PC-9 (cell line): ENCODE data around the gene TRIO. TPM values are rescaled to one million over a fixed set of nuclear protein-coding genes. Genes with fewer than 3 reads are reported as not detected.

Source experiments
- BruUV-seq: library from RNA; stranded (reverse); fragments of 400-500 nt; replicated peaks from 2 replicates; lab custom pipeline; 2021; lab: Mats Ljungman, UMichigan
- CTCF ChIA-PET: fragments of 300-600 bp; sonication (Branson Sonifier 250); formaldehyde crosslinking; loops from one replicate; lab custom pipeline; 2022; ENCODE audit warnings: antibody characterized with exemption; lab: Charles Lee
- POLR2A ChIA-PET: fragments of 300-600 bp; sonication (Branson Sonifier 250); formaldehyde crosslinking; loops from one replicate; lab custom pipeline; 2022; ENCODE audit warnings: antibody characterized with exemption; ENCODE audit not compliant: unreplicated experiment; lab: Charles Lee
- DNase-seq, 2 experiments: peaks; one replicate each; pipeline versions ENCODE4 v3.0.0 to v3.0.0-alpha.2; 2015 to 2022; ENCODE audit warnings: mixed read lengths in 1 of 2
- H2AFZ ChIP-seq: fragments of 200-600 bp; sonication (generic); 2 replicates; pipeline ENCODE4 v1.8.1; 2017; ENCODE audit warnings: antibody characterized with exemption
- H3F3A ChIP-seq: fragments of 200-600 bp; sonication (generic); 2 replicates; pipeline ENCODE4 v1.8.1; 2017; ENCODE audit warnings: antibody characterized with exemption, mild to moderate bottlenecking, low read depth; ENCODE audit not compliant: insufficient read depth
- H3K27ac ChIP-seq: fragments of 200-600 bp; sonication (generic); 2 replicates; pipeline ENCODE4 v1.6.1; 2016; ENCODE audit warnings: mixed run types
- H3K27me3 ChIP-seq: fragments of 200-600 bp; sonication (generic); 2 replicates; pipeline ENCODE4 v1.6.1; 2016; ENCODE audit warnings: low read depth, mixed run types; ENCODE audit not compliant: insufficient read depth
- H3K36me3 ChIP-seq: fragments of 200-600 bp; sonication (generic); 2 replicates; pipeline ENCODE4 v1.6.1; 2016; ENCODE audit warnings: low read depth, mixed run types
- H3K4me1 ChIP-seq: fragments of 200-600 bp; sonication (generic); replicated peaks from 2 replicates; pipeline ENCODE4 v1.6.1; 2016; ENCODE audit warnings: mixed run types; ENCODE audit not compliant: insufficient read depth
- H3K4me2 ChIP-seq: fragments of 200-600 bp; sonication (generic); 2 replicates; pipeline ENCODE4 v1.6.1; 2017; ENCODE audit warnings: mixed run types
- H3K4me3 ChIP-seq: fragments of 200-600 bp; sonication (generic); 2 replicates; pipeline ENCODE4 v1.6.1; 2016; ENCODE audit warnings: mixed run types
- H3K79me2 ChIP-seq: fragments of 200-600 bp; sonication (generic); 2 replicates; pipeline ENCODE4 v1.6.1; 2017; ENCODE audit warnings: low read depth, mixed run types
- H3K9me2 ChIP-seq: fragments of 200-600 bp; sonication (generic); 2 replicates; pipeline ENCODE4 v1.8.1; 2017; ENCODE audit warnings: mild to moderate bottlenecking; ENCODE audit not compliant: insufficient read depth
- H3K9me3 ChIP-seq: fragments of 200-600 bp; sonication (generic); 2 replicates; pipeline ENCODE4 v1.8.1; 2016; ENCODE audit warnings: low read depth; ENCODE audit not compliant: insufficient read depth
- H4K20me1 ChIP-seq: fragments of 200-600 bp; sonication (generic); 2 replicates; pipeline ENCODE4 v1.8.1; 2017; ENCODE audit not compliant: insufficient read depth
- CTCF ChIP-seq: fragments of 200-600 bp; sonication (generic); conservative IDR thresholded peaks from 2 replicates; pipeline ENCODE4 v1.6.1; 2017; ENCODE audit warnings: mixed run types, antibody characterized with exemption, mild to moderate bottlenecking, moderate library complexity
- EZH2 ChIP-seq: fragments of 200-600 bp; sonication (generic); IDR thresholded peaks from 2 replicates; pipeline ENCODE4 v1.8.0; 2017; ENCODE audit warnings: antibody characterized with exemption, low read depth
- intact Hi-C: fragments of 100-400 bp; cut with micrococcal nuclease; formaldehyde crosslinking; loops from one replicate; pipeline ENCODE4 v1.10.0; 2022; ENCODE audit not compliant: unreplicated experiment
- total RNA-seq: library from RNA; stranded (reverse); gene quantifications from 2 replicates; pipeline ENCODE4 v1.2.3, GENCODE V29; 2021

The TRIO gene
- total RNA-seq, 1 experiment from 2014 or later: 596 TPM

- no peaks in the 10 kb centered on the region for H3K9me2 ChIP-seq
- peaks cover 11% of the 10 kb centered on the region for H4K20me1 ChIP-seq
- H3K4me1 ChIP-seq: 0 out of 2 replicates have a peak, but pooled peaks cover 3% of the 10 kb centered on the region
- POLR2A ChIA-PET: no interaction called here
- intact Hi-C loops: no loop called here
- no peak overlapping the region for H3K4me3 ChIP-seq
- BruUV-seq: no TSS peak
- H3K4me2 ChIP-seq: no peak overlapping the region
- H3K79me2 ChIP-seq: peaks cover 100% of the 10 kb centered on the region
- no peaks in the 10 kb centered on the region for H3K27me3 ChIP-seq
- TF ChIP-seq CTCF (no peak), EZH2 (no peak)
- H3K9me3 ChIP-seq: no peaks in the 10 kb centered on the region
- no peak overlapping the region for H2AFZ ChIP-seq
- no peak for DNase-seq
- H3F3A ChIP-seq: peaks cover 28% of the 10 kb centered on the region
- no peaks in the 10 kb centered on the region; the same call in 1 of the 2 replicates for H3K36me3 ChIP-seq
- CTCF ChIA-PET: interaction anchor here (1.0 kb wide), 1 partner anchor 11 kb away, joined by 3 read pairs; no protein-coding TSS in a partner anchor
- H3K27ac ChIP-seq: no peak overlapping the region
Observed at GRCh38 chr5:14200312-14200990, 57.3 kb downstream of the TRIO start.

- H3K9me2 ChIP-seq: no peaks in the 10 kb centered on the region
- H3K9me3 ChIP-seq: no peaks in the 10 kb centered on the region; the same call in 1 of the 2 replicates
- no peak overlapping the region for H3K27ac ChIP-seq
- no peak overlapping the region for H3K4me3 ChIP-seq
- H3K36me3 ChIP-seq: no peaks in the 10 kb centered on the region; the same call in 1 of the 2 replicates
- peaks cover 7% of the 10 kb centered on the region for H4K20me1 ChIP-seq
- H3K79me2 ChIP-seq: peaks cover 100% of the 10 kb centered on the region
- ChIA-PET CTCF (no interaction called here), POLR2A (interaction anchor here (0.6 kb wide), 2 partner anchors 16 to 26 kb away, joined by 4 read pairs; no protein-coding TSS in a partner anchor)
- no TSS peak for BruUV-seq
- no peaks in the 10 kb centered on the region for H3K27me3 ChIP-seq
- H3F3A ChIP-seq: peaks cover 28% of the 10 kb centered on the region
- no peak overlapping the region for H2AFZ ChIP-seq
- H3K4me2 ChIP-seq: no peak overlapping the region
- no peak for DNase-seq
- no peak for TF ChIP-seq CTCF
- TF ChIP-seq EZH2: no peak
- 0 out of 2 replicates have a peak, but pooled peaks cover 3% of the 10 kb centered on the region for H3K4me1 ChIP-seq
- intact Hi-C loops: no loop called here
Observed at GRCh38 chr5:14201325-14202045, 58.3 kb downstream of the TRIO start.

- intact Hi-C loops: no loop called here
- H3K4me3 ChIP-seq: no peak overlapping the region
- peaks cover 97% of the 10 kb centered on the region for H3K79me2 ChIP-seq
- TF ChIP-seq CTCF (no peak), EZH2 (no peak)
- H3K4me1 ChIP-seq: 0 out of 2 replicates have a peak, but pooled peaks cover 3% of the 10 kb centered on the region
- H3F3A ChIP-seq: peaks cover 24% of the 10 kb centered on the region
- H3K27me3 ChIP-seq: no peaks in the 10 kb centered on the region
- no peak overlapping the region for H3K27ac ChIP-seq
- no peaks in the 10 kb centered on the region for H3K9me2 ChIP-seq
- no peak for DNase-seq
- no TSS peak for BruUV-seq
- CTCF ChIA-PET: interaction anchor here (0.6 to 1.3 kb wide), 2 partner anchors 68 to 76 kb away, joined by 6 to 8 read pairs; no protein-coding TSS in a partner anchor
- H4K20me1 ChIP-seq: no peaks in the 10 kb centered on the region; the same call in none of the 2 replicates
- H2AFZ ChIP-seq: no peak overlapping the region
- H3K36me3 ChIP-seq: no peaks in the 10 kb centered on the region; the same call in 1 of the 2 replicates
- POLR2A ChIA-PET: interaction anchor here (0.6 to 0.7 kb wide), 5 partner anchors 16 to 151 kb away, joined by 4 to 14 read pairs (median 4); no protein-coding TSS in a partner anchor
- H3K4me2 ChIP-seq: no peak overlapping the region
- no peaks in the 10 kb centered on the region; the same call in 1 of the 2 replicates for H3K9me3 ChIP-seq
Observed at GRCh38 chr5:14202462-14202861, 59.3 kb downstream of the TRIO start.
